ENCODE measurements around the gene MAP3K5.

MAP3K5 gene

GRCh38 chr6:136769124-136769523 is 23.2 kb downstream of the MAP3K5 start:
- DNase-seq: no peak

GRCh38 chr6:136767570-136768309 is 24.5 kb downstream of the MAP3K5 start:
- DNase-seq: peak; percentile 51 to 68

GRCh38 chr6:136767103-136767502 is 25.2 kb downstream of the MAP3K5 start:
- DNase-seq: no peak

GRCh38 chr6:136766274-136766673 is 26.0 kb downstream of the MAP3K5 start:
- DNase-seq: no peak

GRCh38 chr6:136764517-136764993 is 27.7 kb downstream of the MAP3K5 start:
- DNase-seq: peak; percentile 40 to 50

GRCh38 chr6:136763716-136764516 is 28.4 kb downstream of the MAP3K5 start:
- DNase-seq: no peak

GRCh38 chr6:136763255-136763654 is 29.0 kb downstream of the MAP3K5 start:
- DNase-seq: no peak

GRCh38 chr6:136762022-136762975 is 30.0 kb downstream of the MAP3K5 start:
- DNase-seq: no peak

- DNase-seq: peak; percentile 28 to 42
Observed at GRCh38 chr6:136761227-136761922, 30.9 kb downstream of the MAP3K5 start.

- peak; percentile 37 to 58 for DNase-seq
Observed at GRCh38 chr6:136760781-136761180, 31.5 kb downstream of the MAP3K5 start.

- DNase-seq: peak; percentile 12 to 47
Observed at GRCh38 chr6:136757150-136757549, 35.1 kb downstream of the MAP3K5 start.

GRCh38 chr6:136754820-136755219 is 37.5 kb downstream of the MAP3K5 start:
- no peak for DNase-seq

- DNase-seq: no peak
Observed at GRCh38 chr6:136753624-136754023, 38.7 kb downstream of the MAP3K5 start.

GRCh38 chr6:136752554-136752953 is 39.7 kb downstream of the MAP3K5 start:
- no peak for DNase-seq

GRCh38 chr6:136751991-136752390 is 40.3 kb downstream of the MAP3K5 start:
- DNase-seq: no peak

GRCh38 chr6:136751522-136751956 is 40.7 kb downstream of the MAP3K5 start:
- peak; percentile 86 to 88 for DNase-seq

GRCh38 chr6:136750696-136751521 is 41.4 kb downstream of the MAP3K5 start:
- DNase-seq: no peak

GRCh38 chr6:136749359-136749997 is 42.8 kb downstream of the MAP3K5 start:
- no peak for DNase-seq

- DNase-seq: no peak
Observed at GRCh38 chr6:136747507-136747906, 44.8 kb downstream of the MAP3K5 start.

- no peak for DNase-seq
Observed at GRCh38 chr6:136745300-136745699, 47.0 kb downstream of the MAP3K5 start.

GRCh38 chr6:136744889-136745288 is 47.4 kb downstream of the MAP3K5 start:
- no peak for DNase-seq
